NCI-H2107 (cell line): ENCODE measurements around the gene JRKL.
"Not testable (repeated sequence)": the region's sequence is repeated elsewhere in the genome, so short reads cannot be mapped to it uniquely, and the experiment has no call there.

Experiments
- DNase-seq: peaks from one replicate; lab custom pipeline; 2025; lab: John Stamatoyannopoulos, UW

Gene JRKL

DNA sequence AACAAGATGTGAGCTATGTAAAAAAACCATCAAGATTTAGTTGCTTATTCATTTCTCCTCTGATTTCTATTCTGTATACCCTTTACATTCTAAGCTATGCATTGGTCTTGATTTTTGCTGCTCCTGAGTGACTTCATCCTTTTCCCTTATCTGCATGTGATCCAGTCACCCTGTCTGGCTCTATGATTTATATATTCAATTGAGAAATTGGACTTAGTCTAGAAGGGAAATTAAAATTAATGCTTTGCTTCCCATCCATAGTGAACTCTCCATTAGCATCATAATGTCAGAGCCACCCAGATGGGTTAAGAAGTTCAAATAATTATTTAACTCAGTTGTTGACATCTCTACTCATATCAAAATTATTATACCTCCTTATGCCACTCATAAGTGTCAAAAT is 5.0 kb downstream of the JRKL start:
- no peak for DNase-seq

DNA sequence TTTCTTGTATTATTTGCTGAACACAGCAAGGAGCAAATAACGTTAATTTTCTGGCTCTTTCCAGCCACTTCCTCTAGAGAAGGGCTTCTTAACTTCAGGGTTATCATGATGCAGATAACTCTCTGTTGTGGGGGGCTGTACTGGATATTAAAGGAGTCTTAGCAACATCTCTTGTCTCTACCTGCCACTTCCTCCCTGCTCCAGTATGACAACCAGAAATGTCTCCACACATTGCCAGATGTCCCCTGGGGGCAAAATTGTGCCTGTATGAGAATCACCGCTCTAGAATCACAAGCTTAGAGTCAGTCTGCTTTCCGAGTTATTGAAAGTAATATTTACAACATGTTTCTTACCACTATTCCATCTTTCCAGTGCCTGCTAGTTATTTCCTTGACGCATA is 6.8 kb downstream of the JRKL start:
- DNase-seq: no peak

DNA sequence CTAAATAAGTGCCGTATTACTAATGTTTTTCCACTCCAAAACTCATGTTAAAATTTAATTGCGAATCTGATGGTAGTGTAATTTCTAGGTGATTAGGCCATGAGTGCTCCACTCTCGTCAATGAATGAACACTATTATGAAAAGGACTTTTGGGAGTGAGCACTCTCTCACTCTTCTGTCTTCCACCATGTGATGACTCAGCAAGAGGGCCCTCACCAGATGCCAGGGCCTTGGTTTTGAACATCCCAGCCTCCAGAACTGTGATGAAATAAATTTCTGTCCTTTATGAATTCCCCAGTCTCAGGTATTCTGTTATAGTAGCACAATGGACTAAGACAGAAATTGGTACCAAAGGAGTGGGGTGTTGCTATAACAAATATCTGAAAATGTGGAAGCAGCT is 8.1 kb downstream of the JRKL start:
- no peak for DNase-seq

DNA sequence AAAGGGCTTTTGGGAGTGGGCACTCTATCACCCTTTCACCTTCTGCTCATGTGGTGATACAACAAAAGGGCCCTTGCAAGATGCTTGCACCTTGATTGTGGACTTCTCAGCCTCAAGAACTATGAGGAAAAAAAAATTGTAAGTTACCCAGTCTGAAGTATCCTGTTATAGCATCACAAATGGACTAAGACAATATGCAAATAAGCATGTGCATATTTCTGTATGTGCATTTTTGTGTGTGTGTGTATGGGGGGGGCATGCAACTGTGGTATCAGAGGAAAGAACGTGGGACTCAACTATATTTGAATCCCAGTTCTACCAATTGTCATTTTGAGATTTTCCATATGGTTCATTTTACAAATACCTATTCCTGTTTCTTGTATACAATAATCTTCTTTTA is 10.9 kb downstream of the JRKL start:
- DNase-seq: no peak

DNA sequence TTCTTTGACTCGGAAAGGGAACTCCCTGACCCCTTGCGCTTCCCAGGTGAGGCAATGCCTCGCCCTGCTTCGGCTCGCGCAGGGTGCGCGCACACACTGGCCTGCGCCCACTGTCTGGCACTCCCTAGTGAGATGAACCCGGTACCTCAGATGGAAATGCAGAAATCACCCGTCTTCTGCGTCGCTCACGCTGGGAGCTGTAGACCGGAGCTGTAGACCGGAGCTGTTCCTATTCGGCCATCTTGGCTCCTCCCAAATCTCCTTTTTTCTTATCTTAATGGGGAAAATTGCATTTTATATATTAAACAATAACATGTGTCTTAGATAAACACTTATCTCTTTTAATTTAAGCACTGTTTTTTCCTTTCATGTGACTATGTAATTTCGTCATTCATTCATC is 21.6 kb downstream of the JRKL start:
- DNase-seq: not testable (repeated sequence)

DNA sequence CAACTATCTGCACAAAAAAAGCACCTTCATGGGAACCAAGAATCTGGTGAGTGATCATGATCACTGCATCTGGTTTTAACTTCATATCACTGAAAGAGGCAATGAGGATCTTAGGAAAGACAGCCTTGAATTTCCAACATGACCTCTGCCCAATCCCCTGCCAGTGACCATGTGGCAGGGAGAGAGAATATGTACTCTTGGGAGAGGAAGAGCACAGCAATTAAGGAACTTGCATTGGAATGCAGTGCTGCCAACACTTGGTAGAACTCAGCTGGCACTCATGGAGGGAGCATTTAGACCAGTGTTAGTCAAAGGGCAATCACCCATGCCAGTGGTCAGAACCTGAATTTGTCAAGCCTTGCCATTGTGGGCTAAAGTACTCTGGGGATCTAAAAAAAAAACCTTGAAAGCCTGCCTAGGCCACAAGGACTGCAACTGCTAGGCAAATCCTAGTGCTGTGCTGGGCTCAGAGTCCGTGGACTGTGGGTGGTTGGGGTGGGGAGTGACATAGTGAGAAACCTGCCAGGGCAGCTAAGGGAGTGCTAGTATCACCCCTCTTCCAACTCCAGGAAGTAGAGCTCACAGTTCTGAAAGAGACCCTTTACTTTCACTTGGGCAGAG is 23.1 kb downstream of the JRKL start:
- no peak for DNase-seq

DNA sequence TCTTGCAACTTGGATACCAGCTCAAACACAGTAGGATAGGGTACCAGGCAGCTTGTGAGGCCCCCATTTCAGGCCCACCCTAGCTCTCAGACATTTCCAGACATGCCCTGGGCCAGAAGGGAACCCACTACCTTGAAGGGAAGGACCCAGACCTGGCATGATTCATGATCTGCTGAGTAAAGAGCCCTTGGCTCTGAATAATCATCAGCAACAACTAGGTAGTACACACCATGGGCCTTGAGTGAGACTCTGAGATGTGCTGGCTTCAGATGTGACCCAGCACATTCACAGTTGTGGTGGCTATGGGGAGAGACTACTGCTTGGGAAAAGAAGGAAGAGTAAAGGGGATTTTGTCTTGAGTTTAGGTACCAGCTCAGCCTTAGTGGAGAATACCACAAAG is 23.6 kb downstream of the JRKL start:
- no peak for DNase-seq

DNA sequence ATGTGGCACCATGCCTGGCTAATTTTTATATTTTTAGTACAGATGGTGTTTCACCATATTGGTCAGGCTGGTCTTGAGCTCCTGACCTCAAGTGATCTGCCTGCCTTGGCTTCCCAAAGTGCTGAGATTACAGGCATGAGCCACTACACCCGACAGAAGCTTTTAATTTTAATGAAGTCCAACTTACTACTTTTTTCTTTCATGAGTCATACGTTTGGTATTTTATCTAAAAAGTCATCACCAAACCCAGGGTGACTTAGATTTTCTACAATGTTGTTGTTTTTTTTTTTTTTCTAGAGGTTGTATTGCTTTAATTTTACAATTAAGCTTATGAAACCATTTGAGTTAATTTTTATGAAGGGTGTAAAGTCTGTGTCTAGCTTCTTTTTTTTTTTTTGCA is 34.9 kb downstream of the JRKL start:
- DNase-seq: no peak

DNA sequence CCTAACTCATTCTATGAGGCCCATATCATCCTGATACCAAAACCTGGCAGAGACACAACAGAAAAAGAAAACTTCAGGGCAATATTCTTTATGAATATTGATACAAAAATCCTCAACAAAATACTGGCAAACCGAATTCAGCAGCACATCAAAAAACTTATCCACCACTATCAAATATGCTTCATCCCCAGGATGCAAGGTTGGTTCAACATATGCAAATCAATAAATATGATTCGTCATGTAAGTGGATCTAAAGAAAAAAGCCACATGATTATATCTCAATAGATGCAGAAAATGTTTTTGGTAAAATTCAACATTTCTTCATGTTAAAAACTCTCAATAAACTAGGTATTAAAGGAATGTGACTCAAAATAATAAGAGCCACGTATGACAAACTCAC is 40.9 kb downstream of the JRKL start:
- DNase-seq: no peak

DNA sequence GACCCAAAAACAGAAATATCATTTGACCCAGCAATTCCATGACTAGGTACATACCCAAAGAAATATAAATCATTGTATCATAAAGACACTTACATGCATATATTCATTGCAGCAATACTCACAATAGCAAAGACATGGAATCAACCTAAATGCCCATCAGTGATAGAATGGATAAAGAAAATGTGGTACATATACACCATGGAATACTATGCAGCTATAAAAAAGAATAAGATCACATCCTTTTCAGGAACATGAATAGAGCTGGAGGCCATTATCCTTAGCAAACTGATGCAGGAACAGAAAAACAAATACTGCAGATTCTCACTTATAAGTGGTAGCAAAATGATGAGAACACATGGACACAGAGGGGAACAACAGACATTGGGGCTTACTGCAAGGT is 42.8 kb downstream of the JRKL start:
- not testable (repeated sequence) for DNase-seq
